HuH-7.5 (cell line): ENCODE measurements around the gene DENND1A.
"Not testable (repeated sequence)": the region's sequence is repeated elsewhere in the genome, so short reads cannot be mapped to it uniquely, and the experiment has no call there.

Experiments used
- DNase-seq: peaks from one replicate; pipeline ENCODE4 v3.0.0; 2011; ENCODE audit warnings: low spot score

The DENND1A gene

GRCh38 chr9:123922911-123923310 is 7.0 kb downstream of the DENND1A start:
- no peak for DNase-seq

GRCh38 chr9:123922431-123922830 is 7.5 kb downstream of the DENND1A start:
- no peak for DNase-seq

GRCh38 chr9:123914517-123915196 is 15.3 kb downstream of the DENND1A start:
- DNase-seq: no peak

GRCh38 chr9:123912167-123912897 is 17.6 kb downstream of the DENND1A start:
- DNase-seq: no peak

- no peak for DNase-seq
These were observed 18.9 kb downstream of the DENND1A start for GRCh38 chr9:123911024-123911423.

GRCh38 chr9:123909192-123909591 is 20.7 kb downstream of the DENND1A start:
- DNase-seq: not testable (repeated sequence)

GRCh38 chr9:123903550-123903949 is 26.4 kb downstream of the DENND1A start:
- DNase-seq: not testable (repeated sequence)

- no peak for DNase-seq
These were observed 35.1 kb downstream of the DENND1A start for GRCh38 chr9:123894822-123895221.

GRCh38 chr9:123893831-123894460 is 36.0 kb downstream of the DENND1A start:
- DNase-seq: no peak

GRCh38 chr9:123893115-123893514 is 36.8 kb downstream of the DENND1A start:
- DNase-seq: no peak

- no peak for DNase-seq
These were observed 42.1 kb downstream of the DENND1A start for GRCh38 chr9:123887837-123888236.

- DNase-seq: not testable (repeated sequence)
These were observed 44.1 kb downstream of the DENND1A start for GRCh38 chr9:123885834-123886233.

GRCh38 chr9:123883634-123884033 is 46.3 kb downstream of the DENND1A start:
- DNase-seq: no peak

GRCh38 chr9:123881604-123882003 is 48.3 kb downstream of the DENND1A start:
- DNase-seq: no peak

- DNase-seq: no peak
These were observed 49.5 kb downstream of the DENND1A start for GRCh38 chr9:123880420-123880819.

- DNase-seq: no peak
These were observed 53.2 kb downstream of the DENND1A start for GRCh38 chr9:123876750-123877149.

- DNase-seq: no peak
These were observed 57.2 kb downstream of the DENND1A start for GRCh38 chr9:123872710-123873109.

GRCh38 chr9:123871781-123872180 is 58.1 kb downstream of the DENND1A start:
- DNase-seq: no peak

GRCh38 chr9:123868002-123868401 is 61.9 kb downstream of the DENND1A start:
- DNase-seq: no peak

GRCh38 chr9:123867034-123867433 is 62.9 kb downstream of the DENND1A start:
- DNase-seq: no peak

GRCh38 chr9:123866497-123866896 is 63.4 kb downstream of the DENND1A start:
- no peak for DNase-seq

GRCh38 chr9:123865226-123866000 is 64.5 kb downstream of the DENND1A start:
- DNase-seq: no peak
